GM18511 (cell line): ENCODE data around the gene ST3GAL3.

Experiments used
- ATAC-seq: cut with Tn5 transposase; IDR thresholded peaks from one replicate; pipeline ENCODE4 v1.9.1; 2021; ENCODE audit warnings: mild to moderate bottlenecking, moderate library complexity; ENCODE audit not compliant: unreplicated experiment

Gene ST3GAL3

GRCh38 chr1:43958351-43959255 is 251.3 kb downstream of the ST3GAL3 start:
- no peak for ATAC-seq

GRCh38 chr1:43960798-43961197 is 253.5 kb downstream of the ST3GAL3 start:
- no peak for ATAC-seq

- no peak for ATAC-seq
Measured at GRCh38 chr1:43961692-43962091, 254.4 kb downstream of the ST3GAL3 start.

GRCh38 chr1:43962324-43962723 is 255.0 kb downstream of the ST3GAL3 start:
- ATAC-seq: no peak

GRCh38 chr1:43963006-43963405 is 255.7 kb downstream of the ST3GAL3 start:
- no peak for ATAC-seq

GRCh38 chr1:43963890-43964289 is 256.6 kb downstream of the ST3GAL3 start:
- no peak for ATAC-seq

GRCh38 chr1:43965316-43965715 is 258.0 kb downstream of the ST3GAL3 start:
- no peak for ATAC-seq

GRCh38 chr1:43968348-43968948 is 261.1 kb downstream of the ST3GAL3 start:
- ATAC-seq: no peak

GRCh38 chr1:43969416-43969745 is 262.0 kb downstream of the ST3GAL3 start:
- ATAC-seq: no peak

- peak; percentile 83 for ATAC-seq
Measured at GRCh38 chr1:43969746-43970466, 262.6 kb downstream of the ST3GAL3 start, which contains the start of gene DPH2. DPH2 (plus strand) TSS chr1:43970010; CDS start chr1:43970176, 166 bp downstream.

- ATAC-seq: no peak
Measured at GRCh38 chr1:43970502-43970901, 263.2 kb downstream of the ST3GAL3 start.

GRCh38 chr1:43970911-43971310 is 263.6 kb downstream of the ST3GAL3 start:
- no peak for ATAC-seq

- no peak for ATAC-seq
Measured at GRCh38 chr1:43971336-43971980, 264.1 kb downstream of the ST3GAL3 start.

GRCh38 chr1:43973981-43974442 is 266.7 kb downstream of the ST3GAL3 start:
- no peak for ATAC-seq

GRCh38 chr1:43974443-43975248 is 267.3 kb downstream of the ST3GAL3 start, which contains the start of gene ATP6V0B:
ATP6V0B (plus strand) TSS chr1:43974960; CDS start chr1:43975041, 81 bp downstream.
- ATAC-seq: peak; percentile 67

GRCh38 chr1:43975249-43975961 is 268.1 kb downstream of the ST3GAL3 start:
- ATAC-seq: peak; percentile 2

- no peak for ATAC-seq
Measured at GRCh38 chr1:43976045-43976444, 268.7 kb downstream of the ST3GAL3 start.

- ATAC-seq: no peak
Measured at GRCh38 chr1:43976890-43977289, 269.6 kb downstream of the ST3GAL3 start.
